DMS114 treated with DMSO at 0.1 percent for 48 hours (cell line): ENCODE results near the gene PAK1.
"Not testable (repeated sequence)": the region's sequence is repeated elsewhere in the genome, so short reads cannot be mapped to it uniquely, and the experiment has no call there.

Experiments
- DNase-seq: peaks from one replicate; lab custom pipeline; 2025; ENCODE audit not compliant: unreplicated experiment; lab: John Stamatoyannopoulos, UW

The PAK1 gene

DNA sequence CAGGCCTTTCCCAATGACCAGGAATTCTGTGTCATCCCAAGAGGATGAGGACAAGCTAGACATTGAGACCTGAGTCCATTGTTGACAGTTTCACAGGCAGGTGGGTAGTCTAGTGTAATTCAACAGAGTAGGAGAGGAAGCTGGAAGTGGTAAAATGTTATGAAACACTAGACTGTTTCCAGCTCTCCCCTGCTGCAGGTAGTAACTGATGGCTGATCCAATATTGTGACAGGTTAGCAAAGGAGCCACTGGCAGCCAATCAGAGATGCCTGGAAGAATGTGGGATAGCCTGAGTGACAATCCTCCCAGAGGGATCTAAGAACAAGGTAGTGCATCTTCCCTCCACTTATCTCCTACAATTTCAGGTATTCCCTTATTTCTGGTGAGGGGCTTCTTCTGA is 161.8 kb downstream of the PAK1 start:
- no peak for DNase-seq

DNA sequence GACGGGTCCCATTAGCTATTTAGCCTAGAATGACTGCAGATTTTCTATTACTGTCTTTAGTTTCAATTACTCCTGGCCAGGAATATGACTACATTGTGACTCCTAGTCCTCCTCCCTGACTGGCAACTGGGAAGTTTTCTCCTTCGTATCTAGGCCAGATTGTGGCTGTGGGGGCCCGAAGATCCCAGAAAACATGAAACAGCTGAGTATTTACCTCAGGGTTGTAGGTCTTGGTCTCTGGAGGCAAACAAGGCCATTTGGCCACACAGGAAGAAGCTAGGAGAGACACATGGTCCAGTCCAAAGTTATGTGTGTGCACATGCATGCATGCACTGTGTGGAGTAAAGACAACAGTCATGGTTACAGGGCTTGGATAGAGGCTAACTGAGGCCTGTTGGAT is 162.2 kb downstream of the PAK1 start:
- DNase-seq = no peak

- no peak for DNase-seq
Observed at GRCh38 chr11:77310721-77311120, 163.2 kb downstream of the PAK1 start.

DNA sequence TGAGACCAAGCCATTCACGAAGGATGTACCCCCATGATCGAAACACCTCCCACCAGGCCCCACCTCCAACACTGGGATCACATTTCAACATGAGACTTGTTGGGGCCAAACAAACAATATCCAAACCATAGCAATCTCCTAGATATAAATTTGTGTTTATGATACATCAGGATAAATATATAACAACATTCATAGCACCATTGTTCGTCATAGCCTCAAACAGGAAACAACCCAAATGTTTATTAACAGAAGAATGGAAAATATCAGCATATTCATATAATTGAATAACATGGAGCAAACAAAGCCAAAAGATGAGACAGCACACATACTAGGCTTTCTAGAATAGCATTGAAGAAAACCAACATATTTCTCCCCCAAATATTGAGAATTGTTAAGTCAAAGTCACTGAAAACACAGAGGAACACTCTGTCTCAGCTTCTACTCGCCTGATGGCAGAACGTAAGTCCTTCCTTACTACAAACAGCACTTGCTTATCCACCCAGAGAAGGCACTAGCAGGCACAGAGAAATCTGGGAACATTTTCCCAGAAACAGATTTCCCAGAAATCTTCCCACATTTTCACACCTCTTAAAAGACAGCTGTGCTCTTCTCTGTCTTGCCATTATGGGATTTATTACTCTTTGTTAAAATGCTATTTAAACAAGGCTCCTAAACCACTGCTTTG is 164.4 kb downstream of the PAK1 start:
- DNase-seq = no peak

DNA sequence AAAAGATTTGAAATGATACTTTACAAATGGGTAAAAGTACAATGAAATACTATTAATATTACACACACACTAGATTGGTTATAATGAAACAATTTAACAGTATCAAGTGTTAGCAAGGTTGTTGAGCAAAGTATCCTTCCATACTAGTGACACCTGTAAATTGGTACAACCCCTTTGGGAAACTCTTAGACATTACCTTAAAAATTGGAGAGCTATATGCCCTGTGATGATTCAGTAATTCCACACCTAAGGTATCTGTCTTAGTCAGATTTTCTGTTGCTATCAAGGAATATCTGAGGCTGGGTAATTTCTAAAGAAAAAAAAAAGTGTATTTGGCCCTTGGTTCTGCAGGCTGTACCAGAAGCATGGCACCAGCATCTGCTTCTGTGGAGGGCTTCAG is 165.1 kb downstream of the PAK1 start:
- DNase-seq = no peak

GRCh38 chr11:77303328-77303727 is 170.6 kb downstream of the PAK1 start:
- no peak for DNase-seq

- DNase-seq = no peak
Observed at GRCh38 chr11:77302752-77303151, 171.1 kb downstream of the PAK1 start.

DNA sequence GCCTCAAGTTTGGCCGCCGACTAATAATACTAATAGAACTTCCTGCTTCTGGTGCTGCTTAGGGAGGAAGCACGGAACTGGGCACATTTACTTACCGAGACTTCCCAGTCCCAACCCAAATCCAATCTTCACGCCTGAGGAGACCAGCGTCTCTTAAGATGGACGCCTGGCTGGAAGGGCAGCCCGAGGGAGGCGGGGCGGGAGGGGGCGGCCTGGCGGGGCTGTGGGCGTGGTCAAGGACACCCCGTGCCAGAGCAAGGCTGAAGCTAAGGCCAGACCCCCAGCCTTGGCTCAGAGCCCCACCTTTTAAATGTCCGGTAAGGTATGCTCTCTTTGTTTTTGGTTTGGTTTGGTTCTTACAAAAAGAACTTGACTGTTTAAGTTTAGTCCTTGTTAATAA is 172.4 kb downstream of the PAK1 start, which contains the start of gene GDPD4:
Gene GDPD4, minus strand, starts transcription at position 177 of the 400 bp plus-strand sequence. CDS start 16,549 bp downstream, outside the sequence.
- peak; percentile 33 for DNase-seq

- DNase-seq = no peak
Observed at GRCh38 chr11:77300695-77301094, 173.2 kb downstream of the PAK1 start.

DNA sequence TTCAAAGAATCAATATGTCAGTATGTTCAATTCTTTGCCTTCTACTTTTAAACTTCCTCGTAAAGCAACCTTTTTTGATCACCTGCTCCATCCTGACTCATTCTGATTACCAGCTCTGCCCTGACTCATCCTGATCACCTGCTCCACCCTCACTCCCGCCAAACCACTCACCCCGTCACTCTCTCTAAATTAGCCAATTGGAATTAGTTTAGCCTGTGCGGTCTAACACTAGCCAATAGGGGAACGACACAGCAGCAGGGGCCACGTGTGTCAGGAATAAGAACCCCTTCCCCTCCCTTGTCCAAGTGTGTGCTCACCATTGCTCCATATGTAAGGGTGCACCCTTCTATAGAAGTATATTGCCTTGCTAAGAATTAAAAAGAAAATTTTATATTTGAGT is 173.9 kb downstream of the PAK1 start:
- DNase-seq = not testable (repeated sequence)

DNA sequence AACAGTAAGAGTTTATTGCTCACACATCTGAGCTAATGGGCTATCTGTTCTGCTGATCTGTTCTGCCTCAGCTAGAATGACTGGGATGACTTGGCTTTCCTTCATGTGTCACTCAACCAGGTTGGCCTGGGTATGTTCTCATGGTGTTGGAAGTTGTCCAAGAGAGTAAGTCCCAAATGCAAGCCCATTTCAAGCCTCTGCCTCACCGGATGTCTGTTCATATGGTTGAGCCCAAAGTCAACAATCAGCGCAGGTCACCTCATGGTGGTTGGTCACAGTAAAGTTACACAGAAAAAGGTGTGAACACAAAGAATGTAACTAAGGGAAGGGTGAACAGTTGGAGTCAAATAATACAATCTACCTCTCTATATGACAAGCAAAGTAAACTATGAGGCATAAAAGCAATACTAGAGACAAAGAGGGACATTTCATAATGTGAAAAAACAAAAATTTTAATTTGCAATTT is 174.3 kb downstream of the PAK1 start:
- no peak for DNase-seq

GRCh38 chr11:77294040-77294439 is 179.9 kb downstream of the PAK1 start:
- no peak for DNase-seq

- DNase-seq = no peak
Observed at GRCh38 chr11:77289737-77290136, 184.2 kb downstream of the PAK1 start.

DNA sequence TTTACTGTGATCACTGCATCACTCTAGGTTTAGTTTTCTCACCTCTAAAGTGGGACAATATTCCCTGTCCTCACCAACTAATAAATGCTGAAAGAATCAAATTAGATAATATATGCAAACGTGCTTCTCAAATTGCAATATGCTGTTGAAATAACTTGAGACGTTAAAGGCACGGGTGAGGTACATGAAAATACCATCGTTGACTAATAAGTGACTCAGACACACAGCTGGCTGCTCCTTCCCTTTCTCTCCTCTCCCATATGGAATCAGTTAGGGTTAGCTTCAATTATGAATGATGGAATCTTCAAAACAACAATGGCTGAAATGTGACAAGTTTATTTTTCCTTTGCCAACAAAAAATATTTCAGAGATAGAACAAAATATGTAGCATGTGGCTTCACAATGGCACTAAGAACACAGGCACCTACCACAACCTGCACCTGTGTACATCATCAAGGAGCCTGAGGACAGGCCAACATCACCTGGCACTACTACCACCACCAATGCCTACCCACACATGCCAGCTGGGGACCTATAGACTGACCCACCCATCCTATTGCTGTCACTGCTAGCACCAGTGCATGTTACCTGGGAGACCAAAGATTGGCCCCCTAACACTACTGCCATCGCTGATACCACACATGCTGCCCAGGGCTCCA is 186.2 kb downstream of the PAK1 start:
- DNase-seq = no peak

DNA sequence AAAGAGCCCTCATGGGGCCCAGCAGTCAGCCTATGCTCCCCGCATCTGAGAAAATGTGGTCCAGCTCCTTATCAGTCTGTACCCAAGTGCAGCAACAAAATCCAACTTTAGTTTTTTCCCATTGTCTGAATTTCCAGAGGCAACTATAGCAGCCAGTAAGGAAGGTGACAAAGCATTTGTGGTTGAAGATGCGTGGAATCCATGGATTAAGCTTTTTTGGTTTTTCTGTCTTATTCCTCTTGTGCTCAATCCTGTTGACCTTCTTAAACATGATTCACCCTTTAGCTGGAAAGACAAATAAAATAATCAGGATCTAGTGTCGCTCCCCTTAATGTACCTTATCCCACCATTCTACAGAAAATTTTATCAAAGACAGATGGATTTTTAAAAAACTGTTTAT is 186.8 kb downstream of the PAK1 start:
- no peak for DNase-seq

DNA sequence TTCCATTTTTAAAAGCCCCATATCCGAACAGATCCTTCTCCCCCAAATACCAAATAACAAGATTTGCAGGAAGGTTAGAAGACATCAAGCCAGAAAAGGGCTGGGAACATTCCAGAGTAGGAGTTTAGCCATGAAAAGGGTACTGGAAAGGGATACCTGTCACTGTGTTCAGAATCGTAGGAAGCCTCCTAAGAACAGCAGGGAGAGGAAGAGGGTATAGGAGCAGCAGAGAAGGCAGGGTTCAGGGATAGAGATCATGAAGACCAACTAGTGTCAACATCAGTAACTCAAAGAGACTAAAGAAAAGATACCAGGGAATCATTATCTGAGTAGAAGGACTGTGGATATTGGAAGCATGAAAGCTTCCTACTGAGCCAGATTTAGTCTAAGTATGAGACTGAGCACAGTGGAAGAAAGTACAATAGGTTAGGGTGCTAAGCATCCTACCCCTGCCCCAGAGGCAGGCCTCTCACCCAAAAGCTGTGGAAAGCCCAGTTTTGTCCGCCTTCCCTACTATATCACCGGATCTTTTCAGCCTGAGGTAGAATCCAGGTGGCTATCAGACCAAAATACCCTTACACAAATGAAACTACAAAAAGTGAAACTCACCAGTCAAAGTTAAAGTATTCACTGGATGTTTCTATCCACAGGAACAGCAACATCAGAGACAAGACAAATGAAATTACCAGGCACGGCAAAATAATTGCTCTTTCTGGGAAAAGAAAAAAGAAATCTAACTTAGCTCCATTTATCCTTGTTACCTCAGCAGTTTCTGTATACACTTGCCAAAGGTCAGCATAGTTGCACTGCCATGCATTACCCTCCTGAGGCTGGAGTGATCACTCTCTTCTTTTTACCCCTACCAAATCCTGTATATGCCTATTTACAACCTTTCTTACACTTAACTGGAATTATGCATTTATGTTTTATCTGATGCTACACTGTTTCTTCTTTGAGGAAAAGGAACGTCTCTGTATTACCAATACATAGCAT is 189.1 kb downstream of the PAK1 start:
- DNase-seq = no peak

DNA sequence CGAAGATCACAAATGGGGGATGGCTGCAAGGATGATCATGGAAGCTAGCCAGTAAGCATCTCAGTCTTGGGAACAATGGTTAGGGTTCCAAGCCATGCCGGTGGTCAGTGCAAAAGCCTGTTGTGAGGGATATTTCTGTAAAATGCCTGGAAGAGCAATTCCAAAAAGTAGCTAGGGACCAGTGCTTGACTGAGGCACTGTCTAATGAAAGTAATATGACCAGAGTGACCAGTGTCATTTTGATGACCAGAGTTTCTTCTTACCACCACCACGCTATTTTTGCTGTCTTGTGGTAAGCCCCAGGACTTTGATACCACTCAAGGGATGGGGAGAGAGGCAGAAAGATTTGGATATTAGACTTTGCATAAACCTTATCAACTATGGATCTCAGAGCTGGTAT is 190.8 kb downstream of the PAK1 start:
- no peak for DNase-seq

DNA sequence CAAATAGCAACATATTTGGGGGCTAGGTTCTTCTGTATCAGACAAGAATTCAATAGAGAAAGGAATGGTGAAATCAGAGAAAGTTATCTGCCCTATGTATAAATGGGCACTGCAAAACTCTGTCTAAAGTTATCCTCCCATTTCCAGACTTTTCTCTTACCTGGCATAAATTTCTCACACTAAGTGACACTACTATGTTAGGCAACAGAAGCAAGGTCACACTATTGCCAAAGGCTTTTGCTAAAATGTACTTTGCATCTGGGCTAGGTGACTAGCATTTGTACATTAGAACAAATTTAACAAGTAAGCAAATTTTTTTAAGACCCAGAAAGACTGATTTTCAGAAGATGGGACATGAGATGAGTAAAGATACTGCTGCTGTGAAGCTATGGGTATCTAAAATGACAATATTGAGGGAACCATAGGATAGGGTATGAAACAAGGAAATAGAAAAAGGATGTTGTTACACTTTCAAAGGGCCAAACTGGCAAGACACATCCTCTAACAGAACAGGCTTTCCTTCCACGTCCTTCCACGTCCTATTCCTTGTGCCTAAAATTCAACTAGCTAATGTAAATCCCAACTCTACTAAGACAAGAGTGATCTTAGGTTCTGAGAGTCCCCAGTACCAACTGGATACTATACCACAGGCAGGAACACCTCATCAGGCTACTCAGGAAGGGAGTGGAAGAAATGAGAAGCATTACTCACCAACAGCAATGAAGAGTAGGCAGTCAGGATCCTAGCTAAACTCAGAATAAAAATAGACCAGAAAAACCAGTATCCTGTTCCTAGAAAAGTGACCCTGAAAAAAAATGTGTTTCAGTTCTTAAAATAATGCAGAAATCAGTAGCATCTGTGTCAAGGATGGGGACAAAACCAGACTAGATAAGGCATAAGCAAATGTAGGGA is 195.0 kb downstream of the PAK1 start:
- DNase-seq = no peak

- DNase-seq = no peak
Observed at GRCh38 chr11:77276271-77276670, 197.6 kb downstream of the PAK1 start.
